ENCODE results near the gene TIMM50. TPM values are rescaled to one million over a fixed set of nuclear protein-coding genes. Genes with fewer than 3 reads are reported as not detected.

The TIMM50 gene
- total and polyA plus RNA-seq, 3 donors from 2014 or later, result 80.6 to 130 (median 96.1) TPM

DNA sequence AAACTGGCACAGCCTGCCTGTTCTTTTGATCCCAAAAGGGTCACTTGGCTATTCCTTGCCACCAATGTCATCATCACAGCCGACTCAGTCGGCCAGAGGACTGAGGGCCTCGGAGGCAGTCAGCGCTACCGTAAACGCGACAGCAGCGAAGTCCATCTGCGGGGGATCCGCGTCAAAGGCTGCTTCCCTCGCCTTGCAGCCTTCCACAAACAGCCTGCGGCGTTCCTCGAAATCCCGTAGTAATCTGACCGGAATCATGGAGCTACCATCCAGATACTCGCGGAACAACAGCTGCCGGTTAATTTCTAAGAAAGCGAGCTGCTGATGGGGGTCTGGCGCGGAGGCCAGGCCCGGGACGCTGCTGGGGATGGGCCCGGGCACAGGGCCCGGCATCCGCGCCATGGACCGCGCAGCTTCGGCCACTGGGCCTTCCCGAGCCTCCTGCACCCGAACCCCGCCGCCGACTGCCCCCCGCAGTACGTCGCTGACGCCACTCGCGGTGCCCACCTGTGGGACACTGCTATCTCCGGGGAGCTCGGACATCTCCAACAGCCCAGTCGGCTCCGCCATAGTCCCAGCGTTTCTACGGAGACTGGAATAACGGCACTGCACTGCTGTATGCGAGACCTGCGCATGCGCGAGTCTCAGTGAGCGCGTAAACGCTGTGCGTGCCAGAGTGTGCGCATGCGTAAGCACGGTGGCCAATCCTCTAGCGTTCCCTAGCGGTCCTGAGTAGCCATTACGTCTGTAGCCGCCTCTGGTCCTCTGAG, 51.8 kb downstream of the TIMM50 start, which contains the start of gene EID2B:
EID2B (minus strand) TSS at position 620 of the 770 bp plus-strand sequence; CDS start at position 570, 50 bp downstream.
- no peaks in the 10 kb centered on the region for H3K9me3 ChIP-seq
- H3K4me3 ChIP-seq, result peak within 1 kb of the TSS; percentile 84 to 96
- peak within 1 kb of the TSS; percentile 89 to 92 for H3K27ac ChIP-seq
- no peaks in the 10 kb centered on the region for H3K36me3 ChIP-seq (ENCODE audit: low read depth, missing control alignments)
- intact Hi-C loops (cut with DNase I; ENCODE audit: low total_unique reads), result loop anchor here (10.0 kb wide), 1 partner anchor 108 kb away; no protein-coding TSS in a partner anchor
- H3K27me3 ChIP-seq, result no peaks in the 10 kb centered on the region
- peak; percentile 96 for DNase-seq
- peak; percentile 91 for TF ChIP-seq POLR2A (IDR thresholded peaks at IDR 0.05)
- TF ChIP-seq, protein P1, sequence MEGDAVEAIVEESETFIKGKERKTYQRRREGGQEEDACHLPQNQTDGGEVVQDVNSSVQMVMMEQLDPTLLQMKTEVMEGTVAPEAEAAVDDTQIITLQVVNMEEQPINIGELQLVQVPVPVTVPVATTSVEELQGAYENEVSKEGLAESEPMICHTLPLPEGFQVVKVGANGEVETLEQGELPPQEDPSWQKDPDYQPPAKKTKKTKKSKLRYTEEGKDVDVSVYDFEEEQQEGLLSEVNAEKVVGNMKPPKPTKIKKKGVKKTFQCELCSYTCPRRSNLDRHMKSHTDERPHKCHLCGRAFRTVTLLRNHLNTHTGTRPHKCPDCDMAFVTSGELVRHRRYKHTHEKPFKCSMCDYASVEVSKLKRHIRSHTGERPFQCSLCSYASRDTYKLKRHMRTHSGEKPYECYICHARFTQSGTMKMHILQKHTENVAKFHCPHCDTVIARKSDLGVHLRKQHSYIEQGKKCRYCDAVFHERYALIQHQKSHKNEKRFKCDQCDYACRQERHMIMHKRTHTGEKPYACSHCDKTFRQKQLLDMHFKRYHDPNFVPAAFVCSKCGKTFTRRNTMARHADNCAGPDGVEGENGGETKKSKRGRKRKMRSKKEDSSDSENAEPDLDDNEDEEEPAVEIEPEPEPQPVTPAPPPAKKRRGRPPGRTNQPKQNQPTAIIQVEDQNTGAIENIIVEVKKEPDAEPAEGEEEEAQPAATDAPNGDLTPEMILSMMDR (IDR thresholded peaks at IDR 0.05), result peak; percentile 94 to 100 (median 99)
- 0% methylated on average over 22 to 44 of the region's 65 CpGs for WGBS, 2 donors
- H3K4me1 ChIP-seq, result peaks cover 12% of the 10 kb centered on the region

- intact Hi-C loops (cut with DNase I; ENCODE audit: low total_unique reads), result loop anchor here (10.0 kb wide), 1 partner anchor 108 kb away; no protein-coding TSS in a partner anchor
- WGBS, 2 donors, result 11 to 17% methylated on average over 12 of the region's 12 CpGs
- H3K27me3 ChIP-seq, result no peaks in the 10 kb centered on the region
These were observed 52.4 kb downstream of the TIMM50 start for GRCh38 chr19:39533003-39533512.

DNA sequence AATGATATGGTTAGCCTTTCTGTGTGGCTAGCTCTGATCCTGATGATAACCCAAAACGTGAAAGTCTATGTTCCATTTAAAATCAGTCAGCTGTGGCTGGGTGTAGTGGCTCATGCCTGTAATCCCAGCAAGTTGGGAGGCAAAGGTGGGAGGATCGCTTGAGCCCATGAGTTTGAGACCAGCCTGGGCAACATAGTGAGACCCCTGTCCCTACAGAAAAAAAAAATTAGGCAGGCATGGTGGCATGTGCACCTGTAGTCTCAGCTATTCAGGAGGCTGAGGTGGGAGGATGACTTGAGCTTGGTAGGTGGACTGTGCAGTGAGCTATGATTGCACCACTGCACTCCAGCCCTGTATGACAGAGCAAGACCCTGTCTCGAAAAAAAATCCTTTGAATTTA, 53.2 kb downstream of the TIMM50 start:
- H3K27ac ChIP-seq, result no peak overlapping the region
- no peaks in the 10 kb centered on the region for H3K9me3 ChIP-seq
- no peak for DNase-seq
- TF ChIP-seq, protein P1 (IDR thresholded peaks at IDR 0.05), result no peak
- TF ChIP-seq POLR2A (IDR thresholded peaks at IDR 0.05), result no peak
- H3K4me3 ChIP-seq, result no peak overlapping the region
- peaks cover 18% of the 10 kb centered on the region for H3K4me1 ChIP-seq
- H3K36me3 ChIP-seq (ENCODE audit: low read depth, missing control alignments), result no peaks in the 10 kb centered on the region
- intact Hi-C loops (cut with DNase I; ENCODE audit: low total_unique reads), result loop anchor here (10.0 kb wide), 1 partner anchor 109 kb away; no protein-coding TSS in a partner anchor
- H3K27me3 ChIP-seq, result no peaks in the 10 kb centered on the region
- 61 to 86% methylated on average over 3 of the region's 3 CpGs for WGBS, 2 donors

More at GRCh38 chr19:39533003-39533512, 52.4 kb downstream of the TIMM50 start:
- H3K9me3 ChIP-seq, result no peaks in the 10 kb centered on the region
- no peak overlapping the region for H3K27ac ChIP-seq
- TF ChIP-seq, protein P1 (IDR thresholded peaks at IDR 0.05), result no peak
- TF ChIP-seq POLR2A (IDR thresholded peaks at IDR 0.05), result no peak
- H3K4me3 ChIP-seq, result peak overlapping the region; percentile 84 to 96
- peaks cover 12% of the 10 kb centered on the region for H3K4me1 ChIP-seq
- H3K36me3 ChIP-seq (ENCODE audit: low read depth, missing control alignments), result no peaks in the 10 kb centered on the region
- DNase-seq, result no peak

GRCh38 chr19:39539165-39539517, 58.5 kb downstream of the TIMM50 start:
- DNase-seq, result no peak
- H3K36me3 ChIP-seq (ENCODE audit: low read depth, missing control alignments), result no peaks in the 10 kb centered on the region
- H3K27ac ChIP-seq, result peak overlapping the region; percentile 91 to 99
- intact Hi-C loops (cut with DNase I; ENCODE audit: low total_unique reads), result loop anchor here (10.0 kb wide), 1 partner anchor 114 kb away; no protein-coding TSS in a partner anchor
- 1% methylated on average over 10 of the region's 10 CpGs for WGBS, 2 donors
- no peaks in the 10 kb centered on the region for H3K9me3 ChIP-seq
- peak overlapping the region; percentile 77 to 92 for H3K4me3 ChIP-seq
- no peak for TF ChIP-seq POLR2A (IDR thresholded peaks at IDR 0.05)
- TF ChIP-seq, protein P1 (IDR thresholded peaks at IDR 0.05), result no peak
- H3K4me1 ChIP-seq, result peaks cover 16% of the 10 kb centered on the region
- no peaks in the 10 kb centered on the region for H3K27me3 ChIP-seq

Data from testis (tissue), 3 donors.